T-cell (primary cell): ENCODE results near the gene MKRN2OS. TPM values are rescaled to one million over a fixed set of nuclear protein-coding genes. Genes with fewer than 3 reads are reported as not detected.
"Not testable (repeated sequence)": the region's sequence is repeated elsewhere in the genome, so short reads cannot be mapped to it uniquely, and the experiment has no call there.

ENCODE experiments used
- ATAC-seq, 4 experiments: fragments of 200-7000 bp in 3 of 4; fragments of 150-1000 bp in 1 of 4; cut with Tn5 transposase; replicated peaks in 1 of 4; 1 replicate in 3 of 4; 2 replicates in 1 of 4; pipeline ENCODE4 v1.10.0; 2021; ENCODE audit warnings: moderate library complexity in 3 of 4, mild to moderate bottlenecking in 2 of 4, moderate number of reproducible peaks in 1 of 4
- CTCF ChIA-PET, 2 donors: fragments of 300-600 bp; sonication (Branson Sonifier 250); formaldehyde crosslinking; loops; one replicate each; lab custom pipeline; 2022; ENCODE audit warnings: antibody characterized with exemption in 2 of 2; lab: Charles Lee
- POLR2A ChIA-PET, 2 donors: fragments of 300-600 bp; sonication (Branson Sonifier 250); formaldehyde crosslinking; loops; one replicate each; lab custom pipeline; 2022; ENCODE audit warnings: antibody characterized with exemption in 2 of 2; lab: Charles Lee
- DNase-seq, 35 experiments: peaks; one replicate each; pipeline versions ENCODE4 v3.0.0 to v3.0.0-alpha.2; 2013 to 2023
- H3K27ac ChIP-seq: one replicate; pipeline ENCODE4 v1.5.1; 2013; ENCODE audit warnings: low read length
- H3K27me3 ChIP-seq, 2 experiments: replicated peaks in 1 of 2; 1 replicate in 1 of 2; 2 replicates in 1 of 2; pipeline versions ENCODE4 v1.6.1 to v1.7.0; 2013; ENCODE audit warnings: low read length in 1 of 2, mixed read lengths in 1 of 2; ENCODE audit not compliant: control insufficient read depth in 2 of 2, insufficient read depth in 2 of 2; ENCODE audit errors: extremely low read depth in 1 of 2
- H3K36me3 ChIP-seq, 2 donors: 1 replicate in 1 of 2; 2 replicates in 1 of 2; pipeline versions ENCODE4 v1.6.1 to v1.7.0; 2013; ENCODE audit warnings: low read length in 1 of 2; ENCODE audit not compliant: control insufficient read depth in 2 of 2, insufficient read depth in 1 of 2; ENCODE audit errors: extremely low read depth in 1 of 2
- H3K4me1 ChIP-seq, 2 experiments: 1 replicate in 1 of 2; 2 replicates in 1 of 2; pipeline versions ENCODE4 v1.6.1 to v1.7.0; 2013; ENCODE audit warnings: low read length in 2 of 2, mixed read lengths in 1 of 2; ENCODE audit not compliant: insufficient read depth in 2 of 2, control insufficient read depth in 1 of 2; ENCODE audit errors: extremely low read depth in 1 of 2
- H3K4me3 ChIP-seq, 2 donors: 1 replicate in 1 of 2; 2 replicates in 1 of 2; pipeline versions ENCODE4 v1.5.1 to v1.7.0; 2013; ENCODE audit warnings: mild to moderate bottlenecking in 2 of 2, low read length in 1 of 2, moderate library complexity in 1 of 2; ENCODE audit not compliant: control insufficient read depth in 1 of 2; ENCODE audit errors: extremely low read depth in 1 of 2
- H3K9me3 ChIP-seq: 2 replicates; pipeline ENCODE4 v1.7.0; 2013
- H3K27ac Mint-ChIP-seq, 2 donors: one replicate each; pipeline ENCODE4 v1.8.0; 2020 to 2021; ENCODE audit warnings: mild to moderate bottlenecking in 2 of 2, mixed read lengths in 2 of 2
- H3K27me3 Mint-ChIP-seq, 2 donors: one replicate each; pipeline ENCODE4 v1.8.0; 2021 to 2022; ENCODE audit warnings: mixed read lengths in 2 of 2
- H3K36me3 Mint-ChIP-seq: one replicate; pipeline ENCODE4 v1.8.0; 2021; ENCODE audit warnings: mixed read lengths
- H3K4me1 Mint-ChIP-seq, 3 donors: one replicate each; pipeline ENCODE4 v1.8.0; 2020 to 2022; ENCODE audit warnings: mixed read lengths in 3 of 3, mild to moderate bottlenecking in 1 of 3
- H3K4me3 Mint-ChIP-seq, 3 donors: one replicate each; pipeline ENCODE4 v1.8.0; 2020 to 2022; ENCODE audit warnings: mild to moderate bottlenecking in 3 of 3, mixed read lengths in 3 of 3, moderate library complexity in 3 of 3
- H3K9me3 Mint-ChIP-seq, 3 donors: one replicate each; pipeline ENCODE4 v1.8.0; 2020 to 2022; ENCODE audit warnings: mixed read lengths in 3 of 3
- WGBS: methylation state at CpG from one replicate; pipeline ENCODE4 v1.1.5; 2013; ENCODE audit warnings: missing lambda C conversion rate; ENCODE audit not compliant: insufficient coverage; 5-methylcytosine and 5-hydroxymethylcytosine counted together
- total RNA-seq, 35 experiments: library from RNA in 6 of 35; stranded (reverse) in 6 of 35; fragments of 120-200 nt in 1 of 35; gene quantifications; one replicate each; pipeline versions ENCODE4 v1.2.1 to v1.2.4 and lab custom pipeline; 2013 to 2026

Gene MKRN2OS
- total RNA-seq, 5 donors from 2014 or later (not counting 1 experiment from before 2014, with no cell fraction given): not detected

DNA sequence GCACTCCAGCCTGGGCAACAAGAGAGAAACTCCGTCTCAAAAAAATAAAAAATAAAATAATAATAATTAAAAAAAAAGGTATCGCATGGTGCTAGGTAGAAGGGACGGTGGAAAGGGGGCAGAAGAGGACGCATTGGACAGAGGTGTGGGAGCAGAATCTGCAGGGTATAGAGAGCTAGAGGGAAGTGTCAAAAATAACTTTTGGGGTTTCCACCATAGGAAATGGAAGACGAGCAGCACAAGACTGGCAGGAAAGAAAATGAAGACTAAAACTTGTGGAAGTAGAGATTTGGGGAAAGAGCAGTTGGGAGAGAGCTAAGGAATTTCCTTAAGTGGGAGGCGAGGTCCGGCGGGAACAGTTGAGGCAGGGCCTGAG, 11.0 kb upstream of the MKRN2OS start:
- Mint-ChIP-seq H3K4me1 (peaks cover 49 to 59% (median 52%) of the 10 kb centered on the region in 3 donors), H3K9me3 (no peaks in the 10 kb centered on the region), H3K4me3 (peak overlapping the region; percentile 81 to 95 (median 90)), H3K27me3 (peaks cover 24 to 34% of the 10 kb centered on the region in 2 donors), H3K36me3 (no peaks in the 10 kb centered on the region), H3K27ac (peak overlapping the region; percentile 64 to 88)
- Histone ChIP-seq H3K4me1 (peaks cover 19 to 21% of the 10 kb centered on the region in 2 experiments), H3K27ac (no peak overlapping the region), H3K27me3 (peaks cover 0 to 38% of the 10 kb centered on the region in 2 experiments), H3K9me3 (no peaks in the 10 kb centered on the region), H3K36me3 (no peaks in the 10 kb centered on the region), H3K4me3 (peak overlapping the region; percentile 83 to 88)
- peak in 2 of 35 experiments; percentile 8 to 33 for DNase-seq
- no peak for ATAC-seq
- POLR2A ChIA-PET: no interaction called here
- CTCF ChIA-PET: interaction anchor here (0.6 to 1.0 kb wide), 2 partner anchors 76 to 108 kb away, joined by 3 to 4 read pairs; no protein-coding TSS in a partner anchor
- 7% methylated on average over 7 of the region's 8 CpGs for WGBS

DNA sequence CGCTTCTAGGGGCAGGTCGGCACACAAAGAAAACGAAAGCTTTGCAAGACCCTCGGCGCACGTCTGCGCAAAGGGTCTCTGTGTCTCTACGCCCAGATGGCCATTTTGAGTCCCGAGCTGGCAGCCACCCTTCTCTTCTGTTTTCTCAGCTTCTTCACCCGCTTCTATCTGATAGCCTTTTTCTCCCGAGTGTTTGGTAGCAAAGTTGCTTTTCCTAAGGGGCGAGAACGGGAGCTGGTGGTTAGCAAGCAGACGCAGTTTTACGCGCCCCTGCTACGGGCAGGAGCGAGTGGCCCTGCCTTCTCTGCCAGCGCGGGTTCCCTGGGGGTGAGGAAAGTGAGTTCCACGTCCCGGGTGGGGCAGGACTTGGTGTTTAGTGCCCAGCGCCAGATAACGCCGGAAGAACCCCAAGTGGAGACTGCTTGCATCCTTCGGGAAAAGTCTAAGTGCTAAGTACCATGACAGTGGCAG, 8.7 kb upstream of the MKRN2OS start:
- no peaks in the 10 kb centered on the region for H3K36me3 ChIP-seq
- H3K4me1 ChIP-seq: peaks cover 15 to 18% of the 10 kb centered on the region in 2 experiments
- peaks cover 0 to 44% of the 10 kb centered on the region in 2 experiments for H3K27me3 ChIP-seq
- no peaks in the 10 kb centered on the region for H3K9me3 Mint-ChIP-seq
- peaks cover 28 to 40% of the 10 kb centered on the region in 2 donors for H3K27me3 Mint-ChIP-seq
- H3K4me1 Mint-ChIP-seq: peaks cover 29 to 37% (median 29%) of the 10 kb centered on the region in 3 donors
- ChIA-PET CTCF (no interaction called here), POLR2A (interaction anchor here in 1 of 2 donors (0.5 to 0.6 kb wide), 2 partner anchors 13 to 23 kb away, joined by 3 read pairs; no protein-coding TSS in a partner anchor)
- peak overlapping the region; percentile 61 to 95 (median 75) for H3K4me3 Mint-ChIP-seq
- WGBS: 7% methylated on average over 23 of the region's 26 CpGs
- H3K27ac ChIP-seq: no peak overlapping the region
- H3K4me3 ChIP-seq: peak overlapping the region; percentile 22 to 70
- ATAC-seq (no peak), DNase-seq (peak in 5 of 35 experiments; percentile 8 to 26 (median 9))
- H3K27ac Mint-ChIP-seq: no peak overlapping the region
- H3K9me3 ChIP-seq: no peaks in the 10 kb centered on the region
- no peaks in the 10 kb centered on the region for H3K36me3 Mint-ChIP-seq

DNA sequence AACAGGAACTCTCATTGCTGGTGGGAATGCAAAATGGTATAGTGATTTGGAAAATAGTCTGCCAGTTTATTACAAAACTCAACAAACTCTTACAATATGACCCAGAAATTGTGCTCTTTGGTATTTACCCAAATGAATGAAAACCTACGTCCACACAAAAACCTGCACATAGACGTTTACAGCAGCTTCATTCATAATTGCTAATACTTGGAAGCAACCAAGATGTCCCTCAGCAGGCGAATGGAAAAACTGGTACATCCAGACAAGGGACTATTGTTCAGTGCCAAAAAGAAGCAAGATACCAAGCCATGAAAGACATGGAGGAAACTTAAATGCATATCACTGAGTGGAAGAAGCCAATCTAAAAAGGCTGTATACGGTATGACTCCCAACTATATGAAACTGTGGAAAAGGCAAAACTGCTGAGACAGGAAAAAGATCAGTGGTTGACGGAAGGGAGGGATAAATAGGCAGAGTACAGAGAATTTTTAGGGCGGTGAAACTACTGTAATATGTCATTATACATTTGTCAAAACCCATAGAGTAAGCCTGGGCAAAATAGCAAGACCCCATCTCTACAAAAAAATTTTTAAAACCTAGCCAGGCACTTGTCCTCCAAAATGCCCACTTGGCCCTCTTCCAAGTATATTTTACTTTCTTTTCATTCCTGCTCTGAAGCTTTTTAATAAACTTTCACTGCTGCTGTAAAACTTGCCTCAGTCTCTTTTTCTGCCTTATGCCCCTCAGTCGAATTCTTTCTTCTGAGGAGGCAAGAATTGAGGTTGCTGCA, 4.9 kb upstream of the MKRN2OS start:
- no peak overlapping the region for H3K4me3 Mint-ChIP-seq
- H3K9me3 Mint-ChIP-seq: no peaks in the 10 kb centered on the region
- DNase-seq (no peak), ATAC-seq (no peak)
- H3K4me1 Mint-ChIP-seq: peaks cover 0 to 8% (median 6%) of the 10 kb centered on the region in 3 donors
- H3K27ac Mint-ChIP-seq: no peak overlapping the region
- POLR2A ChIA-PET: no interaction called here
- Histone ChIP-seq H3K27me3 (peaks cover 0 to 31% of the 10 kb centered on the region in 2 experiments), H3K36me3 (no peaks in the 10 kb centered on the region), H3K4me1 (peaks cover 4 to 6% of the 10 kb centered on the region in 2 experiments), H3K9me3 (no peaks in the 10 kb centered on the region), H3K27ac (no peak overlapping the region), H3K4me3 (no peak overlapping the region)
- H3K36me3 Mint-ChIP-seq: no peaks in the 10 kb centered on the region
- WGBS: 100% methylated on average over 2 of the region's 7 CpGs
- CTCF ChIA-PET: no interaction called here
- H3K27me3 Mint-ChIP-seq: peaks cover 22 to 27% of the 10 kb centered on the region in 2 donors

DNA sequence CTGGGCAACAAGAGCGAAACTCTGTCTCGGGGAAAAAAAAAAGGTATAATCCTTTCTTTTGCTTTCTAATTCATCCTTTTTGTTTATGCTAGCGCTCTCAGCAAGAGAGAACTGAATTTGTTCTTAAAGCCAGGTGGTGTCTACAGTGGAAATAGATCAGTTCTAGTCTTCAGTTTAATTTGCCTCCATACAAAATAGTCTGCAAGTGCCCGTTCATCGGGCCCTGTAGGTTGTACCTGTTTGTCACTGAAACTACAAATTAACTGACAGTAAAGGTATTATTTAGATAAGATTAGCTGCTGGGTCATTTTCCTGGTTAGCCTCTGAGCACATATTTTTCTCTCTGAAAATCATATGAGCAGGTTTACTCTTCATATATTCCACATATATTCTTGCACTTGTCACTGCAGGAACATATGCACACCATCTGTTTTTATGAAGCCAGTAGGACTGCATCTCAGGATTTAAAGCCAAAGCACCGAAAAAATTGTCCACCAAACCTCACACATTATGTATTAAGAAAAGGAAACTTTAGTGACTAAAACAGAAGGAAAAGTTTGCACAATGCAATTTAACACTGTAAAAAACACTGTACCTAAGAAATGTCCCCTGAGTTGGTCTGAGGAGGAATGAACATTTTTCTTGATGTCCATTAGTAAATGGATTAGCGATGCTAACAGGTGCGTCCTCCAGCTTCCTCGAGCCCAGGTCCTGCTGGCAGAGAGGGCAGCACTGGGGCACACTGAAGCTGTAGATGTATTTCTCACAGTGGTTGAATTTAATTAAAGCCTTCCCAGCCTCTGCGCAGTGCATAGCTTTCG, 437 bp downstream of the MKRN2OS start:
- no peaks in the 10 kb centered on the region for H3K36me3 Mint-ChIP-seq
- no peak overlapping the region for H3K4me3 Mint-ChIP-seq
- ChIA-PET POLR2A (no interaction called here), CTCF (no interaction called here)
- no peaks in the 10 kb centered on the region for H3K9me3 Mint-ChIP-seq
- no peak overlapping the region for H3K27ac Mint-ChIP-seq
- H3K27me3 Mint-ChIP-seq: peaks cover 0 to 2% of the 10 kb centered on the region in 2 donors
- peaks cover 0 to 3% of the 10 kb centered on the region in 2 experiments for H3K27me3 ChIP-seq
- H3K36me3 ChIP-seq: no peaks in the 10 kb centered on the region
- 97% methylated on average over 3 of the region's 11 CpGs for WGBS
- DNase-seq (no peak), ATAC-seq (no peak)
- no peaks in the 10 kb centered on the region for H3K4me1 ChIP-seq
- H3K9me3 ChIP-seq: no peaks in the 10 kb centered on the region
- H3K27ac ChIP-seq: no peak overlapping the region
- H3K4me3 ChIP-seq: no peak overlapping the region
- H3K4me1 Mint-ChIP-seq: peaks cover 0 to 6% (median 0%) of the 10 kb centered on the region in 3 donors

DNA sequence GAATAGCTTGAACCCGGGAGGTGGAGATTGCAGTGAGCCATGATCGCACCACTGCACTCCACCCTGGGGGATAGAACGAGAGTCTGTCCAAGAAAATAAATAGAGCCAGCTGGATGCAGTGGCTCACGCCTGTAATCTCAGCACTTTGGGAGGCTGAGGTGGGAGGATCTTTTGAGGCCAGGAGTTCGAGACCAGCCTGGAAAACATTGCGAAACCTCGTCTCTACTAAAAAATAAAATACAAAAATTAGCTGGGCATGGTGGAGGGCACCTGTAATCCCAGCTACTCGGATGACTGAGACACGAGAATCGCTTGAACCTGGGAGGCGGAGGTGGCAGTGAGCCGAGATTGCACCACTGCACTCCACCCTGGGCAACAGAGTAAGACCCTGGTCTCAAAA, 1.8 kb downstream of the MKRN2OS start:
- CTCF ChIA-PET, H3K4me3 Mint-ChIP-seq, H3K4me3 ChIP-seq, H3K27me3 ChIP-seq, H3K4me1 ChIP-seq, H3K27ac Mint-ChIP-seq, DNase-seq, H3K4me1 Mint-ChIP-seq, H3K9me3 Mint-ChIP-seq, H3K36me3 ChIP-seq, H3K36me3 Mint-ChIP-seq, H3K9me3 ChIP-seq, H3K27me3 Mint-ChIP-seq, H3K27ac ChIP-seq, ATAC-seq: not testable (repeated sequence)
- 81% methylated on average over 3 of the region's 12 CpGs for WGBS
- POLR2A ChIA-PET: interaction anchor here in 1 of 2 donors (0.6 kb wide), 1 partner anchor 15 kb away, joined by 3 read pairs; no protein-coding TSS in a partner anchor

DNA sequence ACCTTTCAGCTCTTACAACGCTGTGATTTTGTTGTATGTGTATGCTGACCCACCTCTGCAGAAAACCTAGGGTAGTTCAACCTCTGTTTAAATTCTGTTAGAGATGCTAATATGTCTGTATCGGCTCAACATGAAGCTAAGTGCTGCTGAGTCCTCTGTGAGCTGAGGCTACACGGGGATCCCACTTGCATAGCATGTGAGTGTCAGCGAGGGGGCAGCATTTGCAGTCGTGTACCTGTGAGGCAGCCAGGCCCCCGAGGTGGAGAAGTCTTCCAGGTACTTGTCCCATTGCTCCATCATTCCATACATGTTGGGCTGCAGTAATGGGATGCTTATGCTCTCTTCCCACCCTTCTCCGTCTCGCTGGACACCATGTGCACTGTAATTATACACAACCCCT, 3.7 kb downstream of the MKRN2OS start:
- Histone ChIP-seq H3K4me3 (no peak overlapping the region), H3K27me3 (no peaks in the 10 kb centered on the region), H3K36me3 (no peaks in the 10 kb centered on the region), H3K27ac (no peak overlapping the region), H3K4me1 (no peaks in the 10 kb centered on the region), H3K9me3 (no peaks in the 10 kb centered on the region)
- ChIA-PET CTCF (no interaction called here), POLR2A (no interaction called here)
- no peaks in the 10 kb centered on the region for H3K36me3 Mint-ChIP-seq
- no peaks in the 10 kb centered on the region for H3K9me3 Mint-ChIP-seq
- ATAC-seq (peak in 1 of 4 experiments; percentile 40), DNase-seq (peak in 2 of 35 experiments; percentile 3 to 4)
- 100% methylated on average over 1 of the region's 8 CpGs for WGBS
- peak overlapping the region in 1 of 2 donors; percentile 2 for H3K27ac Mint-ChIP-seq
- H3K4me3 Mint-ChIP-seq: no peak overlapping the region
- H3K4me1 Mint-ChIP-seq: peaks cover 0 to 6% (median 0%) of the 10 kb centered on the region in 3 donors
- no peaks in the 10 kb centered on the region for H3K27me3 Mint-ChIP-seq
